Stimulated activated CD4-positive, alpha-beta T cell treated with anti-CD3 and anti-CD28 coated beads, Interleukin-15, amount 100 ng/mL, for 48 hours (primary cell): ENCODE measurements around the gene PHKA1.
"Not testable (repeated sequence)": the region's sequence is repeated elsewhere in the genome, so short reads cannot be mapped to it uniquely, and the experiment has no call there.

Experiments
- DNase-seq, 2 donors: peaks; one replicate each; pipeline ENCODE4 v3.0.0-alpha.2; 2020; ENCODE audit warnings: low read depth in 2 of 2

PHKA1 gene

DNA sequence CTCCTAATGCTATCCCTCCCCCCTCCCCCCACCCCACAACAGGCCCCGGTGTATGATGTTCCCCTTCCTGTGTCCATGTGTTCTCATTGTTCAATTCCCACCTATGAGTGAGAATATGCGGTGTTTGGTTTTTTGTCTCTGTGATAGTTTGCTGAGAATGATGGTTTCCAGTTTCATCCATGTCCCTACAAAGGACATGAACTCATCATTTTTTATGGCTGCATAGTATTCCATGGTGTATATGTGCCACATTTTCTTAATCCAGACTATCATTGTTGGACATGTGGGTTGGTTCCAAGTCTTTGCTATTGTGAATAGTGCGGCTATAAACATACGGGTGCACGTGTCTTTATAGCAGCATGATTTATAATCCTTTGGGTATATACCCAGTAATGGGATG lies 44.6 kb downstream of the PHKA1 start:
- DNase-seq, result not testable (repeated sequence)

DNA sequence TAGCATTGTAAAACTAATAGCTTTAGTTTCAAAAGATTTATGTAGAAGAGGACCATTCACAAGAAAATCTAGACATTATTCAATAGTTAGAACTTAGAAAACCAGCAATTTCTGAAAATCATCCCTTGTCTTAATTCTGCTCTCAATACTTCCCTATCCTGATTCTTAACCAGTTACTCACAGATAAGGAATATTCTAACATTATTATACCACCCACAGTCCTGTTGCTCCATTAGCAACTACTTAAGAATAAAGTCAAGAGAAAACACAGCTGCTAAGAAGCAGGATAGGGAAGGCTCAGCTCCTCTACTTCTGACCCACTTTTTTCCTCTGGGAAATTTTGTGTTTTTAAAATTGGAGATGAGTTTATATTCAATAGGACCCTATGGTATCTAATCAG lies 47.7 kb downstream of the PHKA1 start:
- no peak for DNase-seq

DNA sequence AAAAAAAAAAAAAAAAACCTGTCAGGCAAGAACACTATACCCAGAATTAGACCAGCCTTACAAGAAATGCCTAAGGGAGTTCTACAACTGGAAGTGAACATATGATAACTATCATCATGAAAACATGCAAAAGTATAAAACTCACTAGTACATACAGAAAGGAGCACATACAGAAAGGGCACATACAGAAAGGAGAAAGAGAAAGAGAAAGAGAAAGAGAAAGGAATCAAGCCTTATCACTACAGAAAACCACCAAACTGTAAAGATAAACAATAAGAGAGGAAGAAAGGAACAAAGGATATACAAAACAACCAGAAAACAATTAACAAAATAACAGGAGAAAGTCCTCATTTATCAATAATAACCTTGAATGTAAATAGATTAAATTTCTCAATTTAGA lies 50.4 kb downstream of the PHKA1 start:
- no peak for DNase-seq

DNA sequence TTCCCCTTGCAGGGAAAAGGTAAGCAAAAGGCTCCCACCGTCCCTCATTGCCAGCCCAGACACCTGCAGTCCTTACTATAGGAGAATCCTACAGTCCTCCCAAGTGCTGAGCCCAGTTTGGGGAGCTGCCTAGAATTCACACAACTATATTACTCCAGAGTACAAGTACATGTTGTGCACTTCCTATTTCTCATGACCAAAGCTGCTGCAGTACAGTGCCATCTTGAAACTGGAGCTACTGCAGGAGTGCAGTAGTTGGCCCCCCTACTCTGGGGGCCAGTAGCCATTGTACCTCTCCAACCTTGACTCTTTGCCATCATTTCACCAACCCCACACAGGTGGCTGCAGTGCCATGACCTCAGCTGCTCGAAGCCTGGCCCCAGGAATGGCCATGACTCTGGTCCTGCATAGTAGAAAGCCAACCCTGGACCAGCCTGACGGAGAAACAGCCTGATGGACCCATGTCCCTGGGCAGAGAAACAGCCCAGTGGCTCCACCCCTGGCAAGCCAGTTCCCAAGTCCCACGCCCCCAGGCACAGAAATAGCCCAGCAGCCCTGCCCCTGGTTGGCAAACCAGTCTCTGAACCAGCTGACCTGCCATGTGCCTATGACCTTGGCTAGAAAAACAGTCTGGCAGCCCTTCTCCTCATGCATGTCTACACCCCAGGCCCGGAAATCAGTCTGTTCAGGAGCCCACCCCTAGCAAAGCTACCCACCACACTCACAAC lies 51.9 kb downstream of the PHKA1 start:
- no peak for DNase-seq

DNA sequence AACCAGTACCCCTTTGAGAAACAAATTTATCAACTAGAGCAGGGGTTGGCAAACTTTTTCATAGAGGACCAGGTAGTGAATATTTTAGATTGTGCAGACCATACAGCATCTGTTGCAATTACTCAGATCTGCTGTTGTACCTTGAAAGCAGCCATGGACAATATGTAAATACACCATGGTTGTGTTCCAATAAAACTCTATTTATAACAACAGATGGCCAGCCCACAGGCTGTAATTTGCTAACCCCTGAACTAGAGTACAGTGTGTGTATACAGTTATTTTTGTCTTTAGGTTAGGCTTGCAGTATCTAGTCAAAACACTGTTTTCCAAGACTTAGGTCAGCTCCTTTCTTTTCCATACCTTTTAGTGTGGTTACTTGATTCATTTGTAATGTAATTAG lies 54.4 kb downstream of the PHKA1 start:
- DNase-seq, result no peak

DNA sequence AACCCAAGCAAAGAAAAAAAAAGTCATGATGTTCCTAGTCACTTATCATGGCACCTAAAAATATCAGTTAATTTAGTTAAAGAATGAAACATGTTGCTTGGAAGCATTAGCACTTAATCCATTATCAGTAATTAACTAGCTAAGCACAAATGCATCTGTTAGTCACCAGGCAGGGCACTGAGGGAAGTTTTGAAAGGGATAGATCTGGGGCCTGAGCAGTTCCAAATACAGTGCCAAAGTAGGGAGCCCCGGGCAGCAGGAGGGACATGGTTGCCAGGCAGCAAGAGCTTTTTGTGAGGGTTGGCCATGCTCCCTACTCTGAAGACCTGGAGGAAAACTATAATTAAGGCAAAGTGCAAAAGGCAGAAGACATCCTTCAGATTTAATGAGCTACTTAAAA lies 62.0 kb downstream of the PHKA1 start:
- DNase-seq, result no peak

DNA sequence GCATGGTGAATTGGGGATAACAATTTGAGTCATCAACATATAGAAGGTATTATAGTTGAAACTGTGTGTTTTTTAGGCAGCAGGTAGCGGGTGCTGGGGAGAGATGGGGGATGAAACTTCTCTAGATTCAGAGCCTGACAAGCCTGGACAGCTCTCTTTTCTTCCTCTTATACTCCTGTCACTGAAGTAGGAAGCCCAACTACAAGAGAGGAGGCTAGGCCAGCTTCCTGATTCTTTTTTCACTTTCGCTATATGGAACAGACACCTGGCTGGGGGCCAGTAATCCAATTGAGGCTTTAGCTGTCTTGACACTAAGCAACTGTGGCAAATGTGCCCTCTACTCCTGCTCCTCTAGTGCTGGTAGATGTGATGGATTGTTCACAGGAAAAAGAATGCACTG lies 69.2 kb downstream of the PHKA1 start:
- DNase-seq, result no peak

DNA sequence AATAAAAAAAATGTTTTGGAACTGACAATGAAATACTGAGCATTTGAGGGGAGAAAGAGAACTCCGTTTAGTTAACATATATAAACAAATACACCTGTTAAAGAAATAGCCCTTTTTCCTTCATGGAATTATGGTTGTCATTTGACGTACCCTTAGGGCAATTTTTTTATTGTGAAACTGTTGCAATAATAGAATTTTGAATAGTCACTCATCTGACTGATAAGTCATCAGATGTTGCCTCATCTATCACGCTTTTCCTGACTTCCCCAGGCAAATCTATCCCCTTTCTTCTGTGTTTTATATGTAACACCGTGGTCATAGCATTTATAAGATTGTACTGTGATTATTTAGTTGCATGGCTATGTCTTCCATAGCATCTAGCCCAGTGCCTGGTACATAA lies 72.5 kb downstream of the PHKA1 start:
- no peak for DNase-seq

DNA sequence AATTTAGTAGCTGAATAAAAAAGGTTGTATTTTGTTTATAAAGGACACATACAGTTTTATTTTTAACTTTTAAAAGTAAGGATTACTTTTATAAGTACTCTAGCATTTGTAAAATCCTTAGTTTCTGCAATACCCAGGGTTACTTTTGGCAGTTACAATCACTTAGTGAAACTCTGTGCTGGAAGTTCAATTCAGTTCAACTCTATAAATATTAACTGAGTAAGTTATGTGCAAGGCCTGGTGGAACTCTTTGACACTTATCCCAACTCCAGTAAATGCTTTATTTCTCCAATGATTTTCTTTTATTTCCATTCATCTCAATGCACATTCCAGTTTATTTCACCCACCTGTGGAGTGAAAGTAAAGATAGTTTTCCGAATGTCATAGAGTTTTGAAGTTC lies 78.2 kb downstream of the PHKA1 start:
- DNase-seq, result no peak

DNA sequence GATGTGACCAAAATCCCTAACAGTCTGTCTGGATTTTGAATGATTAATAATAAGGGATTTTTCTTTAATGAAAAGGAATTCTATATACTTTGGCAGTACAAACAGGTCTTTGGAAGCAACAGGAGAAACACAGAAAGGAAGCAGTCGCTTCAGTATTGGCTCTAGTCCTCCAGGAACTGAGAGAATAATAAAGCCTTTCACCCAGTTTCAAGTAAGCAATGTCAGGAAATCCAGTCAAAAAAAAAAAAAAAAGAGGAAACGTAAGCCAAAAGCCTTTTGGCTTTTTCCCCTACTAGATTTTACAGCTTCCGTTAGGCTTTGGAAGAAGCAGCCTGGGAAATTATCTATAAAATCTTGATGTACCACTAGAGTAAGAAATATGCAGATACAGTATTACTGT lies 79.8 kb downstream of the PHKA1 start:
- no peak for DNase-seq

DNA sequence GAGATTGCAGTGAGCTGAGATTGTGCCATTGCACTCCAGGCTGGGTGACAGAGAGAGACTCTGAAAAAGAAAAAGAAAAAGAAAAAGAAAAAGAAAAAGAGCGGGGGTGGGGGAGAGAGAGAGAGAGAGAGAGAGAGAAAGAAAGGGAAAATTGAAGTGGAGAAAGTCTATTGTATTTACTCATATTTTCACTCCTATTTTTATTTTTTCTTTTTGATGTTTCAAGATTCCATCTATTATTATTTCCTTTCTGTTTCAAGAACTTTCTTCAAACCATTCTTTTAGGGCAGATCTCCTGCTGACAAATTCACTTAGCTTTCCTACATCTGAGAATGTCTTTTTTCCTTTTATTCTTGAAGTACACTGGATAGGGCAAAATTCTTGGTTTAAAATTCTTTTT lies 83.9 kb downstream of the PHKA1 start:
- DNase-seq, result no peak

DNA sequence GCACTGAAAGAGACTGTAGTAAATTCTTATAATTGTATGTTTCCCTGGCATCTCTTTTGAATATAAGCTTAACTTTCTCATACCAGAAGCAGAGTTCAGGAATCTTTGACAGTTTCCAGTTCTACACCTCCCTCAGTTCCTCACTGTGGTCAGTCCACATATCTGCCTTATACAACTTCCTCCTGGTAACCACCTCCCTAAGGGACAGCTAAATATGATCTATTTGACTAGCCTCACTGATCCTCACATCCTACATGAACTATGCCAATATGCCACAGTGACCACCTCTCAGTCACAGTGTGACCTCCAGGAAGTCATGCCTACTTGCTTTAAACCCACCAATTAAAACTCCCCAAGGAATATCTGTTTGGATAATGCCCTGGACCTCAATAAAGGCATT lies 89.9 kb downstream of the PHKA1 start:
- no peak for DNase-seq

DNA sequence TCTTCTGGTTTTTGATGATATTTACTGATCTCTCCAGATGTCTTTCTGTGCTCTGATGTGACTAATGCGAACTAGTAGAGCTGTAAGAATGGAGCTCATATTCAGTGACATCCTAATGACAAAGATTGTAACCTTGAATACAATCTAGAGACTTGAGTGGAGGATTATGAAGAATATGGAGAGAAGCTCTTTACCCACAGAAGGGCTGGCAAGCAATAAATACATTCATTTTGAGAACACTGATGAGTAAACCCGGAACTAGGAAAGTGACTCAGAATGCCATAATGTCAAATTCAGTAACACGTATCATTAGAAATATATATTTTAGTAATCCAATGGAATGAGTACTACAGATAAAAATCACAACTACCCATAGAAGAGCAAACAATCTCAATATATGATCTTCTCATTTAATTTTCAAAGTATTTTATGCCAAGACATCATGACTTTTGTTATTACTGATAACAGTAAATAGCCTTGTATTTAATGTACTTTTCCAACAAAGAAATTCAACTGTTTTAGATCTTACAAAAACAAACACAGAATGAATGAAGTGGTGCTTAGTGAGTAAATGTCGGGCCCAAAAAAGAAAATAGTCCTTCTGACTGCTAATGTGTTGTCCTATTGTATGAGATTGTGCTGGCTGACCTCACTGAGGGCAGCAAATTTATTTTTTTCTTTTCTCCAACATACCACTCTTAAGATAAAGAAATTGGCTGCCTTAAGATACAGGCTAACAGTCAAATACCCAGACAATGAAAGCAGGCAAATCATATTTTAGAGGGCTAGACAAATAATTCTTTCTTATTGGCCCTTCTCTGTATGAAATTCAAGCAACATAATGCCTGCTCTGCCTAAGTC lies 92.3 kb downstream of the PHKA1 start:
- DNase-seq, result no peak

DNA sequence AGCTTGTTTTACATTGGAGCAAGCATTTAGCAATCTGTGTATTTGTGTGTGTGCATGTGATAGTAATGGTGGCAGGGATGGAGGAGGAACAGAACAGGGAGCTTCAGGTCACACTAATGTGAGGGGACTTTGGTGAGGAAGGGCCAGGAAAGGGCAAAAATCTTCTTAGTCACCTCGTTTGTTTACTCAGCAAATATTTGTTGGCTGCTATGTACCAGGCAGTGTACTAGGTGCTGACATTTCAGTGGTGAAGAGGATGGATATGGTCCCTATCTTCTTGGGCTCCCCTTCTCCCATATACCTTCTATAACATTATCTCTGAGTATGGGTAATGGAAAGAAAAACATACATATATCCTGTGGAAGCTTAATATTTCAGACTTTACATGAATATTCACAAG lies 92.9 kb downstream of the PHKA1 start:
- DNase-seq, result no peak

DNA sequence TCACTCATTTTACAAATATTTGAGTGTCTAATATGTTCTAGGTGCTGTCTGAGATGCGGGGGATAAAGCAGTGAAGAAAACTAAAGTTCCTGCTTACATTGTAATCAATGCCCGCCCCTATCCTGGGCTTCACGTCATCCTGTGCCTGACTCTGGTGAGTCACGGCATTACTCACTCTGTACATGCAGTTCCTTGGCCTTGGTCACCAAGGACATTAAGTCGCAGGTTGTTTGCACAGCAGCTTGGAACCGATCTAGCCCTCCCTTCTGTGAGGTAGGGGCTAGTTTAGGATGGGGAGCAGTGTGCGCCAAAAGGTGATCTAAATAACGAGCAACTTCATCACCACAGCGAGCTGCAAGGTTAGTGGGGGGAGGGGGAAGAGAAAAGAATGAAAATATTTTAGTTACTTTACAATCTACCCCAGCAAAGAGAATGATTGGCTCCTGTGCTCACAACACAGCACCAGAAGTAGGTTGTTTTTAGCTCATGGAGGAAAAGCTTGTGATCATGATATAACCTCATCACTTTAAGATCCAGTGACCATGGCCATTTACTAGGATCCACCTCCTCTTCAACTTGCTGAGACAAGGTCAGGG lies 93.5 kb downstream of the PHKA1 start:
- peak; percentile 39 to 40 for DNase-seq

DNA sequence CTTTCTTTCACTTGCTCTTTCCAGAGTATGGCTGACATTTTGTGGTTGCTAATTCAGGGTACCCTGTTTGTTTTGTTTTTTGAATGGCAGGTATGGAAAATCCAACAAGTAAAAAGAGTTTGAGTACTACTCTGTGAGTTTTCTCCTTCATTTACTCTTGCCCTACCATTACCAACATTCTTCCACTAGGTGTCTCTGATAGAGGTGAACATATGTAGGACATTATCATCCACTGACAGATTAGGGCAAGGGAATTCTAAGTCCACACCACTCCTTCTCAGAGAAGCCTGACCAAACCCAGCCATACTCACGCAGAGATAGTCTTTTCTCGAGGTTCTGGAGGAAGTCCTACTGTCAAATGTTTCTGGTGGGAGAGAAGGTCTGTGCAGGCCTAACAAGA lies 104.8 kb downstream of the PHKA1 start:
- DNase-seq, result no peak

DNA sequence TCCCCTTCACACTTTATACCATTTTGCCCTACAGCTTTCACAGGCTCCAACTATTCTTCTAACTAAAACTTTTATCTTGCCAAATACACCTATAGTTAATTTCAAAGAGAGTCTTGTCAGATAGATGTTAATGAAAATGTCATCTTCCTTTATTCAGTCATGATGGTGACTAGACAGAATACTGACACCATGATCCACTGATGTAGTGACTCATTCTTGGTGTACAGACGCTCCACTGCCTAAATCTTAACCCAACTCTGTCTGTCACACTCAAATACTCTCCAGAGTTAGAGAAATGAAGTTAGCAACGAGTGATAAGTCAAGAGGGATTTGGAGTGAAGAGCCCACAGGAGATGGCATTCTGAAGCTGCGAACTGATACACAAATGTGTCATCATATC lies 109.4 kb downstream of the PHKA1 start:
- DNase-seq, result no peak

DNA sequence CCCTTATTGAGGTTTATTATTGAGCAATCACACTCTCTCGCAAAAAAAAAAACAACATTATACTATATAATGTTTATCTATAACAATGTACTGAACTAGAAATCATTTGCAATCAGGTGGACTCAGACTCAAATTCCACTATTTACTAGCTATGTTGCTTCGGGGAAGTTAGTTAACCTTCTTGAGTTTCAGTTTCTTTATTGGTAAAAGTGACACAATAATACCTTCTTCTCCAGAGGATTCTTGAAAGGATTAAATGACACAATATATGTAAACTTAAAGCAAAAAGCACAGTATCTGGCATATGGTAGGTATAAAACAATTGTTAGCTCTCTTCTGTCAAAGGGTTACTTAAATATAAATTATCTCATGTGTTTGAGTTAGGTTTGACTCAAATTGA lies 110.0 kb downstream of the PHKA1 start:
- DNase-seq, result no peak

DNA sequence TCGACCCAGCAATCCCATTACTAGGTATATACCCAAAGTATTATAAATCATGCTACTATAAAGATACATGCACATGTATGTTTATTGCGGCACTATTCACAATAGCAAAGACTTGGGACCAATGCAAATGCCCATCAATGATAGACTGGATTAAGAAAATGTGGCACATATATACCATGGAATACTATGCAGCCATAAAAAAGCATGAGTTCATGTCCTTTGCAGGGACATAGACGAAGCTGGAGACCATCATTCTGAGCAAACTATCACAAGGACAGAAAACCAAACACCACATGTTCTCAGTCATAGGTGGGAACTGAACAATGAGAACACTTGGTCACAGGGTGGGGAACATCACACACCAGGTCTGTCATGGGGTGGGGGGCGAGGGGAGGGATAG lies 123.1 kb downstream of the PHKA1 start:
- DNase-seq, result not testable (repeated sequence)

DNA sequence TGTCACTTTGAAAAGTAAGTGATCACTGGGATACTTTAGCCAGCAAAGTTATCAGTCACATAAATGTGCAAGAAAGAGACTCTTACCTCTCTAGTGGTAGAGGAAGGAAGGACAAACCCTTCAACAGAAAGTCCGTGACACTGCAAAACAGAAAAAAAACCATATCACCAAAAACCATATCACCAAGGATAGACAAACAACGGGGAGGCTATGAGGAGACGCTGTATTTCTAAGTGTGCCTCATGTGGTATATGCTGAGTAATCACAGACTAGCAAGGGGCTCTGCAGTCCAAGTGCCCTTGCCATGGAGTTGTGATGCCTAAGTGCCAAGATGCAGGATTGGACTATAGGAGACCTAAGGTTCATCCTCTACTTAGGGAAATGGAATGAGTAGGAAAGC lies 129.9 kb downstream of the PHKA1 start:
- no peak for DNase-seq

DNA sequence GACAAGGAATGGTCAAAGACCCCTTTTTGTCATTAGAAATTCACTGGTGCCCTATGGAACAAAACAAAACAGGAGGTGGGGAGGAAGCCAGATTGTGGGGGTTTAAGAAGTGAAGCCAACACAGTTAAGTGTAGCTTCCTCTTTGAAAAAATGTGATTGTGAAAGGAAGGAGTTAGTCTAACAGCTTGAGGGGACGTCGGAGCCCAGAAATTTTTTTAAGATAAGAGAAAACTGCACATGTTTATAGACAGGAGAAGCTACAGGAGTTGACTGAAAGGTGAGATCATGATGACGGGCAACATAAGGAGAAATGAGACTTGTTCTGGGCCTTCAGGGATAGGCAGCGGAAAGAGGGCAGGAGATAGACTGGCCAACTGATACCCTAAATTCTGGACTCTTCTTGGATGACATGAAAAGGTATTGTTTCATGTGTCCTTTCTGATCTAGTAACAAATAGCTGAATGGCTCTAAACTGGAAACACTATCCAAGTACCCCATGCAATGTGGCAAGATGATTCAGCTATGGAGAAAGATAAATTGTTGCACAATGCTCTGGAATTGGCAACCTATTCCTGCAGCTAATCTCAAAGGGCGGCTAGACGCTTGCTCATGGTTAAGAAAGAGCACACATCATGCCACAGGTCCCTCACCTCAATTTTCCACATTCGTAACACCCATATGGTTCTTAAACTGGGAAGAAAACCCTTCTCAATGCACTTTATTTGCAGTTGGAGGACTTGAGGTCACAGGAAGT lies 137.8 kb downstream of the PHKA1 start:
- no peak for DNase-seq

DNA sequence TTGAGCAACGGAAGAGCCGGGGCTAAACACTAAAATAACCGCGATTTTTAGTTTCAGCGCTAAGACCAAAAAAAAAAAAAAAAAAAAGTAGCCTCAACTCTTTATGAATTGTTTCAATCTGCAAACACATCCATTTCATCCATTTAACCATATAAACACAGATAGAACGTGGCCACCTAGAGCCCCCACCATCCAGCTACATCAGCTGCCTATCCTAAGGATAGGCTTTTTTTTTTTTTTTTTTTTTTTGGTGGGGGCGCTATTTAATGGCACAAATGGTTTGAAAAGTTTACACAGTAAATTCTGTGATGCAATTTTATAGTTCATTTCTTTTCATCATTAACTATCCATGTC lies 141.0 kb downstream of the PHKA1 start:
- DNase-seq, result no peak
